H1 (cell line): ENCODE results near the gene MUC22. TPM values are rescaled to one million over a fixed set of nuclear protein-coding genes. Genes with fewer than 3 reads are reported as not detected.

Experiments used
- CTCF ChIA-PET: fragments of 300-600 bp; sonication (Branson Sonifier 250); formaldehyde crosslinking; loops from one replicate; lab custom pipeline; 2021; ENCODE audit not compliant: partially characterized antibody; lab: Charles Lee
- POLR2A ChIA-PET: fragments of 300-600 bp; sonication (Branson Sonifier 250); formaldehyde crosslinking; loops from one replicate; lab custom pipeline; 2021; ENCODE audit warnings: inconsistent platforms; ENCODE audit not compliant: partially characterized antibody; lab: Charles Lee
- DNase-seq, 2 experiments: peaks; one replicate each; pipeline versions ENCODE4 v3.0.0 to v3.0.0-alpha.2; 2010 to 2022; ENCODE audit warnings: low spot score in 2 of 2, low read depth in 1 of 2, mixed read lengths in 1 of 2
- FAIRE-seq: peaks from 2 replicates; lab custom pipeline; 2011; peaks lifted over from hg19 to GRCh38; lab: Jason Lieb, UNC
- H2AFZ ChIP-seq: 2 replicates; pipeline ENCODE4 v1.8.1; 2012; ENCODE audit warnings: low read length, inconsistent platforms
- H2AK5ac ChIP-seq: 2 replicates; pipeline ENCODE4 v1.6.1; 2013; ENCODE audit warnings: low read depth, low read length
- H2BK120ac ChIP-seq: replicated peaks from 2 replicates; pipeline ENCODE3; 2013; ENCODE audit warnings: low read depth, low read length, inconsistent platforms
- H2BK12ac ChIP-seq: 2 replicates; pipeline ENCODE4 v1.6.1; 2013; ENCODE audit warnings: low read depth, low read length
- H2BK15ac ChIP-seq: 2 replicates; pipeline ENCODE4 v1.6.1; 2013; ENCODE audit warnings: low read length
- H2BK20ac ChIP-seq: 2 replicates; pipeline ENCODE4 v1.6.1; 2013; ENCODE audit warnings: low read length
- H2BK5ac ChIP-seq: 2 replicates; pipeline ENCODE4 v1.6.1; 2013; ENCODE audit warnings: low read depth, low read length
- H3K14ac ChIP-seq: 2 replicates; pipeline ENCODE4 v1.6.1; 2013; ENCODE audit warnings: inconsistent platforms; ENCODE audit not compliant: insufficient read length
- H3K18ac ChIP-seq: 2 replicates; pipeline ENCODE4 v1.6.1; 2013; ENCODE audit warnings: low read length; ENCODE audit errors: extremely low read depth
- H3K23ac ChIP-seq: 2 replicates; pipeline ENCODE4 v1.6.1; 2013; ENCODE audit warnings: inconsistent platforms; ENCODE audit not compliant: insufficient read length
- H3K23me2 ChIP-seq: 2 replicates; pipeline ENCODE4 v1.6.1; 2013; ENCODE audit warnings: low read depth, low read length
- H3K27ac ChIP-seq: 2 replicates; pipeline ENCODE4 v1.6.1; 2011; ENCODE audit warnings: low read depth, low read length, inconsistent platforms
- H3K27me3 ChIP-seq, 4 experiments: replicated peaks in 1 of 4; 1 replicate in 1 of 4; 2 replicates in 3 of 4; pipeline versions ENCODE4 v1.6.1 to v1.8.1; 2011 to 2013; ENCODE audit warnings: low read length in 3 of 4, mild to moderate bottlenecking in 3 of 4, inconsistent platforms in 2 of 4, mixed read lengths in 2 of 4, moderate library complexity in 1 of 4; ENCODE audit not compliant: control insufficient read depth in 3 of 4, insufficient read depth in 3 of 4; ENCODE audit errors: extremely low read depth in 1 of 4
- H3K36me3 ChIP-seq, 4 experiments: 2 replicates each; pipeline versions ENCODE4 v1.6.1 to v1.8.1; 2011 to 2013; ENCODE audit warnings: mild to moderate bottlenecking in 4 of 4, low read length in 3 of 4, moderate library complexity in 2 of 4, control low read depth in 1 of 4, inconsistent platforms in 1 of 4; ENCODE audit not compliant: insufficient read depth in 4 of 4, control insufficient read depth in 2 of 4
- H3K4ac ChIP-seq: replicated peaks from 2 replicates; pipeline ENCODE3; 2013; ENCODE audit warnings: low read length, low read depth, mixed read lengths, inconsistent platforms; ENCODE audit not compliant: insufficient read length
- H3K4me1 ChIP-seq, 4 experiments: replicated peaks in 1 of 4; 1 replicate in 1 of 4; 2 replicates in 3 of 4; pipeline versions ENCODE4 v1.6.1 to v1.8.1; 2011 to 2013; ENCODE audit warnings: low read length in 3 of 4, inconsistent platforms in 2 of 4, mixed read lengths in 1 of 4; ENCODE audit not compliant: insufficient read depth in 4 of 4, control insufficient read depth in 3 of 4
- H3K4me2 ChIP-seq, 2 experiments: 2 replicates each; pipeline versions ENCODE4 v1.6.1 to v1.8.1; 2011 to 2013; ENCODE audit warnings: low read depth in 2 of 2, low read length in 2 of 2, control low read depth in 1 of 2, inconsistent platforms in 1 of 2, mild to moderate bottlenecking in 1 of 2; ENCODE audit not compliant: insufficient read depth in 1 of 2
- H3K4me3 ChIP-seq, 4 experiments: fragments of 200-600, 300-600 bp in 1 of 4; sonication (generic), shearing (Covaris generic), sonication (Bioruptor Twin) in 1 of 4; 2 replicates each; pipeline versions ENCODE4 v1.5.1 to v1.8.1; 2011 to 2016; ENCODE audit warnings: low read length in 4 of 4, low read depth in 3 of 4, control low read depth in 2 of 4, inconsistent platforms in 2 of 4, mild to moderate bottlenecking in 2 of 4, mixed read lengths in 1 of 4, moderate library complexity in 1 of 4; ENCODE audit not compliant: insufficient read depth in 2 of 4; ENCODE audit errors: extremely low read depth in 1 of 4
- H3K56ac ChIP-seq: replicated peaks from 2 replicates; pipeline ENCODE3; 2013; ENCODE audit warnings: low read depth, mild to moderate bottlenecking, mixed read lengths, low read length, inconsistent platforms; ENCODE audit not compliant: insufficient read length
- H3K79me1 ChIP-seq: 2 replicates; pipeline ENCODE4 v1.6.1; 2013; ENCODE audit warnings: low read depth, low read length, control low read depth
- H3K79me2 ChIP-seq, 2 experiments: 2 replicates each; pipeline versions ENCODE4 v1.6.1 to v1.8.1; 2012 to 2013; ENCODE audit warnings: low read length in 2 of 2, mild to moderate bottlenecking in 2 of 2, inconsistent platforms in 1 of 2; ENCODE audit not compliant: insufficient read depth in 2 of 2, control insufficient read depth in 1 of 2
- H3K9ac ChIP-seq, 4 experiments: replicated peaks in 1 of 4; 1 replicate in 1 of 4; 2 replicates in 3 of 4; pipeline versions ENCODE4 v1.6.1 to v1.8.1; 2011 to 2013; ENCODE audit warnings: low read depth in 3 of 4, low read length in 3 of 4, control low read depth in 2 of 4, mild to moderate bottlenecking in 2 of 4, moderate library complexity in 2 of 4, inconsistent platforms in 1 of 4; ENCODE audit errors: extremely low read depth in 1 of 4
- H3K9me3 ChIP-seq, 2 experiments: 2 replicates each; pipeline versions ENCODE4 v1.6.1 to v1.8.1; 2012 to 2013; ENCODE audit warnings: mild to moderate bottlenecking in 2 of 2, moderate library complexity in 2 of 2, control low read depth in 1 of 2, inconsistent platforms in 1 of 2, low read depth in 1 of 2, low read length in 1 of 2, mixed read lengths in 1 of 2; ENCODE audit not compliant: insufficient read depth in 2 of 2
- H4K20me1 ChIP-seq, 2 experiments: replicated peaks in 1 of 2; 2 replicates each; pipeline versions ENCODE3 to v1.8.1; 2011 to 2013; ENCODE audit warnings: inconsistent platforms in 2 of 2, low read length in 2 of 2, mild to moderate bottlenecking in 1 of 2; ENCODE audit not compliant: insufficient read depth in 2 of 2, control insufficient read depth in 1 of 2
- H4K5ac ChIP-seq: 2 replicates; pipeline ENCODE4 v1.6.1; 2013; ENCODE audit warnings: low read length, low read depth, mixed read lengths, inconsistent platforms; ENCODE audit not compliant: insufficient read length
- H4K8ac ChIP-seq: 2 replicates; pipeline ENCODE4 v1.8.0; 2013; ENCODE audit warnings: mild to moderate bottlenecking, moderate library complexity, low read length, inconsistent platforms; ENCODE audit not compliant: insufficient read depth; ENCODE audit errors: extremely low read depth
- H4K91ac ChIP-seq: replicated peaks from 2 replicates; pipeline ENCODE3; 2013; ENCODE audit warnings: low read length, mixed read lengths, inconsistent platforms; ENCODE audit not compliant: insufficient read length
- BCL11A ChIP-seq, 2 experiments: IDR thresholded peaks; one replicate each; pipeline ENCODE4 v1.6.1; 2011; ENCODE audit warnings: low read depth in 2 of 2, low read length in 2 of 2, mild to moderate bottlenecking in 2 of 2
- HDAC2 ChIP-seq, 2 experiments: fragments of 300-600 bp in 1 of 2; sonication (generic) in 1 of 2; IDR thresholded peaks; 2 replicates each; pipeline ENCODE4 v1.6.1; 2011 to 2012; ENCODE audit warnings: low read depth in 2 of 2, low read length in 2 of 2, mild to moderate bottlenecking in 2 of 2, moderate library complexity in 2 of 2, borderline replicate concordance in 1 of 2, inconsistent platforms in 1 of 2
- KDM4A ChIP-seq: IDR thresholded peaks from one replicate; pipeline ENCODE4 v1.7.1; 2012; ENCODE audit warnings: low read depth, mild to moderate bottlenecking, moderate library complexity, low read length, inconsistent platforms; ENCODE audit not compliant: severe bottlenecking
- KDM5A ChIP-seq: fragments of 200-600 bp; IDR thresholded peaks from 2 replicates; pipeline ENCODE4 v1.7.1; 2012; ENCODE audit warnings: mild to moderate bottlenecking, low read length, inconsistent platforms, mixed read lengths
- POLR2AphosphoS5 ChIP-seq: IDR thresholded peaks from 2 replicates; pipeline ENCODE4 v1.6.1; 2011; ENCODE audit warnings: low read depth, low read length
- RAD21 ChIP-seq, 2 experiments: IDR thresholded peaks in 1 of 2; conservative IDR thresholded peaks in 1 of 2; 2 replicates each; pipeline ENCODE4 v1.6.1; 2011; ENCODE audit warnings: low read depth in 2 of 2, low read length in 2 of 2, improper control_type of control experiment in 1 of 2, inconsistent platforms in 1 of 2, mild to moderate bottlenecking in 1 of 2, moderate library complexity in 1 of 2
- RFX5 ChIP-seq: IDR thresholded peaks from 2 replicates; pipeline ENCODE4 v1.6.1; 2011; ENCODE audit warnings: low read depth, low read length, improper control_type of control experiment, borderline replicate concordance
- SIRT6 ChIP-seq: IDR thresholded peaks from one replicate; pipeline ENCODE4 v1.7.1; 2012; ENCODE audit warnings: low read length, inconsistent platforms
- TBP ChIP-seq: IDR thresholded peaks from 2 replicates; pipeline ENCODE4 v1.6.1; 2011; ENCODE audit warnings: low read depth, low read length, improper control_type of control experiment
- TEAD4 ChIP-seq: IDR thresholded peaks from 2 replicates; pipeline ENCODE4 v1.6.1; 2012; ENCODE audit warnings: low read depth, low read length, inconsistent platforms, mixed read lengths
- ZNF274 ChIP-seq: IDR thresholded peaks from 2 replicates; pipeline ENCODE4 v1.7.0; 2012; ENCODE audit warnings: low read length, borderline replicate concordance; ENCODE audit errors: extremely low read depth
- WGBS, 2 experiments: shearing (Covaris generic) in 1 of 2; methylation state at CpG; one replicate each; pipeline versions ENCODE4 v1.1.6 to v1.1.7; 2013 to 2015; ENCODE audit warnings: low lambda C conversion rate in 2 of 2, mixed read lengths in 2 of 2, inconsistent platforms in 1 of 2, low coverage in 1 of 2, missing lambda C conversion rate in 1 of 2; ENCODE audit not compliant: insufficient replicate concordance in 2 of 2, insufficient coverage in 1 of 2, insufficient read length in 1 of 2; ENCODE audit errors: extremely low coverage in 1 of 2, missing lambda C conversion rate in 1 of 2; 5-methylcytosine and 5-hydroxymethylcytosine counted together
- polyA plus RNA-seq, 7 experiments: library from polyadenylated mRNA; depleted of rRNA in 3 of 7; stranded (reverse) in 5 of 7; unstranded in 2 of 7; fragments of >200 nt in 5 of 7; fragments of 200-250 nt in 2 of 7; gene quantifications; 1 replicate in 5 of 7; 2 replicates in 1 of 7; 4 replicates in 1 of 7; pipeline versions ENCODE4 v1.2.1 to v1.2.3, GENCODE V29; 2011 to 2013; ENCODE audit warnings: missing spikeins in 2 of 7, mixed read lengths in 2 of 7
- total RNA-seq: library from RNA; stranded (reverse); fragmentation: NEBNext Ultra II Directional; extraction: Animal tissue kit (Norgen Biotek cat#: 25700); gene quantifications from 2 replicates; pipeline ENCODE4 v1.2.1, GENCODE V29; 2021
- TF ChIP-seq, protein P1 (sequence below): IDR thresholded peaks from 2 replicates; pipeline ENCODE4 v1.6.1; 2012; ENCODE audit warnings: inconsistent platforms

The MUC22 gene
- total and polyA plus RNA-seq, 2 of the 8 experiments (the other 6 are each of a cell fraction or from before 2014, with no cell fraction given) = 0.02 TPM; not detected in 1

DNA sequence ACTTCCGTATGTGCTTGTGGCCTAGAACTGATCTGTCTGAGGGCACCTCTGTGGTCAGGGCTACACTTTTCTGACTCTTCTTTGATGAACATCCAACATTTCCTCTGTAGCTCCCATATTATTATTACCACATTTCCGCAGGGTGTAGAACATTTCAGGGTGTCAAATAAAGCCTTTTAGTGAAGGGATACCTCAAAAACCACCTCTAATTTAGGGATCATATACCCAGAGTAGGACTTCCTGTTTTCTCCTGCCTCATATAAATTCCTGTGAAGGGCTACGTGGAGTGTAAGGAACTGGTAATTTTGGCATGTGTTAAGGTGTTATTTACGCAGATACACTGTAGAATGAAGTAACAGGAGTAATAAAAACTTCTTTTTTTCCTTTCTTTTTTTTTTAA is 5.5 kb upstream of the MUC22 start:
- H2BK120ac ChIP-seq = no peak overlapping the region
- ChIA-PET POLR2A (interaction anchor here (1.3 kb wide), 1 partner anchor 15 kb away, joined by 3 read pairs; no protein-coding TSS in a partner anchor), CTCF (interaction anchor here (0.9 to 2.6 kb wide), 10 partner anchors 11 to 123 kb away, joined by 3 to 8 read pairs (median 5); partner anchors contain the start of gene MUC21)
- H4K8ac ChIP-seq = no peak overlapping the region
- no peak overlapping the region for H2AK5ac ChIP-seq
- no peak for DNase-seq
- FAIRE-seq = no peak
- no peaks in the 10 kb centered on the region for H3K27me3 ChIP-seq
- no peak overlapping the region for H3K4me2 ChIP-seq
- H3K4me3 ChIP-seq = no peak overlapping the region
- no peaks in the 10 kb centered on the region for H4K20me1 ChIP-seq
- H2BK20ac ChIP-seq = no peak overlapping the region
- no peak overlapping the region for H3K56ac ChIP-seq
- no peaks in the 10 kb centered on the region for H3K79me1 ChIP-seq
- no peak overlapping the region for H3K27ac ChIP-seq
- H3K9me3 ChIP-seq = no peaks in the 10 kb centered on the region
- no peak overlapping the region for H2BK12ac ChIP-seq
- H4K91ac ChIP-seq = no peak overlapping the region
- H3K23ac ChIP-seq = no peak overlapping the region
- H3K9ac ChIP-seq = no peak overlapping the region
- 0 out of 2 replicates have a peak overlapping the region, but pooled peaks have one; percentile 20 for H2AFZ ChIP-seq
- no peaks in the 10 kb centered on the region for H3K4me1 ChIP-seq
- no peaks in the 10 kb centered on the region for H3K36me3 ChIP-seq
- H3K79me2 ChIP-seq = no peaks in the 10 kb centered on the region
- H3K18ac ChIP-seq = no peak overlapping the region
- H3K23me2 ChIP-seq = no peaks in the 10 kb centered on the region
- no peak overlapping the region for H4K5ac ChIP-seq
- H3K4ac ChIP-seq = no peak overlapping the region
- H2BK5ac ChIP-seq = no peak overlapping the region
- H2BK15ac ChIP-seq = no peak overlapping the region
- WGBS, 2 experiments = 83% methylated on average over 4 of the region's 4 CpGs; no CpG with 5 or more reads in 1 of the 2 experiments
- H3K14ac ChIP-seq = no peak overlapping the region
- TF ChIP-seq POLR2AphosphoS5 (no peak), KDM5A (no peak), TEAD4 (no peak), RFX5 (no peak), RAD21 (IDR thresholded peaks at IDR 0.05 in 1 of 2, conservative IDR thresholded peaks at IDR 0.05 in 1 of 2; ENCODE audit: low read depth in 2 of 2, low read length in 2 of 2) (no peak), TBP (no peak), HDAC2 (IDR thresholded peaks at IDR 0.05; ENCODE audit: borderline replicate concordance in 1 of 2, low read depth in 2 of 2, low read length in 2 of 2) (no peak), BCL11A (IDR thresholded peaks at IDR 0.05; ENCODE audit: low read depth in 2 of 2, low read length in 2 of 2) (no peak), ZNF274 (no peak), KDM4A (no peak), SIRT6 (no peak)
- TF ChIP-seq, protein P1, sequence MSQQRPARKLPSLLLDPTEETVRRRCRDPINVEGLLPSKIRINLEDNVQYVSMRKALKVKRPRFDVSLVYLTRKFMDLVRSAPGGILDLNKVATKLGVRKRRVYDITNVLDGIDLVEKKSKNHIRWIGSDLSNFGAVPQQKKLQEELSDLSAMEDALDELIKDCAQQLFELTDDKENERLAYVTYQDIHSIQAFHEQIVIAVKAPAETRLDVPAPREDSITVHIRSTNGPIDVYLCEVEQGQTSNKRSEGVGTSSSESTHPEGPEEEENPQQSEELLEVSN = no peak
